Endothelial cell (in vitro differentiated cells): Measurements from ENCODE around the gene ANO4. TPM values are rescaled to one million over a fixed set of nuclear protein-coding genes. Genes with fewer than 3 reads are reported as not detected.
A peak's percentile ranks its signal among the peaks of the same experiment; 100 is the strongest.

Source experiments
- DNase-seq: peaks from one replicate; pipeline ENCODE4 v3.0.0; 2021; ENCODE audit warnings: low spot score
- H3K27ac Mint-ChIP-seq: one replicate; pipeline ENCODE4 v1.8.0; 2021; ENCODE audit warnings: mixed read lengths, inconsistent platforms; ENCODE audit not compliant: unreplicated experiment
- H3K27me3 Mint-ChIP-seq: one replicate; pipeline ENCODE4 v1.8.0; 2021; ENCODE audit warnings: mild to moderate bottlenecking, moderate library complexity, mixed read lengths, inconsistent platforms; ENCODE audit not compliant: unreplicated experiment
- H3K36me3 Mint-ChIP-seq: one replicate; pipeline ENCODE4 v1.8.0; 2021; ENCODE audit warnings: mild to moderate bottlenecking, low read depth, mixed read lengths, inconsistent platforms; ENCODE audit not compliant: unreplicated experiment
- H3K4me1 Mint-ChIP-seq: one replicate; pipeline ENCODE4 v1.8.0; 2021; ENCODE audit warnings: mild to moderate bottlenecking, mixed read lengths, inconsistent platforms; ENCODE audit not compliant: unreplicated experiment
- H3K4me3 Mint-ChIP-seq: one replicate; pipeline ENCODE4 v1.8.0; 2021; ENCODE audit warnings: mild to moderate bottlenecking, mixed read lengths, inconsistent platforms; ENCODE audit not compliant: unreplicated experiment
- H3K9me3 Mint-ChIP-seq: one replicate; pipeline ENCODE4 v1.8.0; 2021; ENCODE audit warnings: mixed read lengths, inconsistent platforms; ENCODE audit not compliant: unreplicated experiment
- total RNA-seq: library from RNA; stranded (reverse); fragmentation: NEBNext Ultra II Directional; extraction: Animal tissue kit (Norgen Biotek cat#: 25700); gene quantifications from one replicate; pipeline ENCODE4 v1.2.1, GENCODE V29; 2021; ENCODE audit not compliant: unreplicated experiment
- TF ChIP-seq, protein P1 (sequence below): fragments of 200-600 bp; sonication (generic); IDR thresholded peaks from one replicate; pipeline ENCODE4 v1.5.0; 2021; ENCODE audit warnings: antibody characterized with exemption; ENCODE audit not compliant: unreplicated experiment

Gene ANO4
- total RNA-seq, 1 donor from 2014 or later: 1.1 TPM

- no peaks in the 10 kb centered on the region for H3K36me3 Mint-ChIP-seq
- peaks cover 6% of the 10 kb centered on the region for H3K27me3 Mint-ChIP-seq
- DNase-seq: no peak
- no peak overlapping the region for H3K4me3 Mint-ChIP-seq
- H3K9me3 Mint-ChIP-seq: no peaks in the 10 kb centered on the region
- peaks cover 4% of the 10 kb centered on the region for H3K4me1 Mint-ChIP-seq
- no peak overlapping the region for H3K27ac Mint-ChIP-seq
- TF ChIP-seq, protein P1, sequence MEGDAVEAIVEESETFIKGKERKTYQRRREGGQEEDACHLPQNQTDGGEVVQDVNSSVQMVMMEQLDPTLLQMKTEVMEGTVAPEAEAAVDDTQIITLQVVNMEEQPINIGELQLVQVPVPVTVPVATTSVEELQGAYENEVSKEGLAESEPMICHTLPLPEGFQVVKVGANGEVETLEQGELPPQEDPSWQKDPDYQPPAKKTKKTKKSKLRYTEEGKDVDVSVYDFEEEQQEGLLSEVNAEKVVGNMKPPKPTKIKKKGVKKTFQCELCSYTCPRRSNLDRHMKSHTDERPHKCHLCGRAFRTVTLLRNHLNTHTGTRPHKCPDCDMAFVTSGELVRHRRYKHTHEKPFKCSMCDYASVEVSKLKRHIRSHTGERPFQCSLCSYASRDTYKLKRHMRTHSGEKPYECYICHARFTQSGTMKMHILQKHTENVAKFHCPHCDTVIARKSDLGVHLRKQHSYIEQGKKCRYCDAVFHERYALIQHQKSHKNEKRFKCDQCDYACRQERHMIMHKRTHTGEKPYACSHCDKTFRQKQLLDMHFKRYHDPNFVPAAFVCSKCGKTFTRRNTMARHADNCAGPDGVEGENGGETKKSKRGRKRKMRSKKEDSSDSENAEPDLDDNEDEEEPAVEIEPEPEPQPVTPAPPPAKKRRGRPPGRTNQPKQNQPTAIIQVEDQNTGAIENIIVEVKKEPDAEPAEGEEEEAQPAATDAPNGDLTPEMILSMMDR: no peak
Observed at GRCh38 chr12:101166866-101167265, 372.3 kb downstream of the ANO4 start.

DNA sequence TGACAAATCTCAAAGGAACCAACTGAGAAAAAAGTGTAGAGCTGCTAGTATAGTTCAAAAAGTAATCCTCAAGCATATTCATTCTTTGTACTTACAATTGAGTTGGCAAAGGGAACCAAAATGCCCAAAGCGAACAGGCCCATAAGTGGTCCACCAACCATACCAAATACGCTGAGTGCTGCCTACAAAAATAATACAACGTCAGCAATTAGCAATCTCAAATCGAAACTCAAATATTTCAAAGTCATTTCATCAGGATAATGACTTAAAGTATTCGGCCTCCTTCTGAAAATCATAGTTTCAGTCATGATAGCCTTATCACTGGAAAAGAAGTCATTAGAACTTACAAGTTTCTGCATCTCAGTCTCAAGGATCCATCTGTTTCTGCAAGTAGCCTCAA is 373.4 kb downstream of the ANO4 start:
- Mint-ChIP-seq H3K36me3 (no peaks in the 10 kb centered on the region), H3K9me3 (no peaks in the 10 kb centered on the region), H3K27ac (no peak overlapping the region), H3K4me3 (no peak overlapping the region), H3K27me3 (peaks cover 6% of the 10 kb centered on the region), H3K4me1 (peaks cover 4% of the 10 kb centered on the region)
- no peak for DNase-seq
- TF ChIP-seq, protein P1: no peak

DNA sequence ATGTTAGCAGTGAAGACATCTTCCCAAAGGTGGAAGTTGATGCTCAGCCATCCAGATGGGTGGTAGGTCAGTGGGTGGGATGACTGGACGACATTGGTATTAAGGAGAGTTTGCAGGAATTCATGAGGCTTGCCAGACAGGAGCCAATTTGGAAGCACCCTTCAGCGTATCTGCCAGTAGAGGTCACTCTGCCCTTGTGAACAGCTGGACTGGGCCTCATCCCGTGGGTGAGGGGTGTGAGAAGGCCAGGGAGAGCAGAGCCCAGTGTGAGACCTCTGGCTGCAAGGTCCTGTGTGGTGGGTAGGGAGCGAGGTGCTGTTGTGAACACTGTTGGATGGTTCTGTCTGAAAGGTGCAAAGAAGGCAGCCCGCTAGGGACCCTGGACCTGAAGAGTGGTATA is 377.7 kb downstream of the ANO4 start:
- Mint-ChIP-seq H3K9me3 (no peaks in the 10 kb centered on the region), H3K4me1 (no peaks in the 10 kb centered on the region), H3K27me3 (peaks cover 6% of the 10 kb centered on the region), H3K4me3 (no peak overlapping the region), H3K27ac (no peak overlapping the region), H3K36me3 (no peaks in the 10 kb centered on the region)
- DNase-seq: peak; percentile 46
- TF ChIP-seq, protein P1: no peak

DNA sequence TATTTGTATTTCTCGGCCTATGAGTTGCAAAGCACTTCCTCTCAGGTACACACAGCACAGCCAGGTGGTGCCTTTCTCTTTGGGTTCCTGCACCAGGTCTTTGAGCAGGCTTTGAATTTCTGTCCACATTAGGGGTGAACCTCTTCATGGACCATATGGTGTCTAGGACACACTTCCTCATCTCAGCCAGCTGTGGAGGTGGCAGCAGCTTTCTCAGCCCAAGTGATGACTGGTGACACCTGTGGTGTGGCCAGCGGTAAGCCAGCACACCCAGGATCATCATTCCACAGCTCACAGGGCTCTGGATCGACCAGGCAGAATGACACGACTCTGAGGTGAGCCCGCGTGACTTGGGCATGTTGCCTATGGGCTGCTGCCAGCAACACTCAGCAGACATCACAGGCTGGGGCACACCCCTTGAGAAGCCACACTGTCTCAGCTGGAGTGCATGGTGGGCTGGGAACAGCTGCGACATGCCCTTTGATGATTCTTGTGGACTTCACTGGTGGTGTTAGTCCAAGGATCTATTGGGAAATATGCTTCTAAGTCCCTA is 378.7 kb downstream of the ANO4 start:
- no peak for DNase-seq
- no peaks in the 10 kb centered on the region for H3K9me3 Mint-ChIP-seq
- no peak overlapping the region for H3K27ac Mint-ChIP-seq
- no peaks in the 10 kb centered on the region for H3K4me1 Mint-ChIP-seq
- peaks cover 6% of the 10 kb centered on the region for H3K27me3 Mint-ChIP-seq
- no peaks in the 10 kb centered on the region for H3K36me3 Mint-ChIP-seq
- no peak overlapping the region for H3K4me3 Mint-ChIP-seq
- TF ChIP-seq, protein P1: no peak

DNA sequence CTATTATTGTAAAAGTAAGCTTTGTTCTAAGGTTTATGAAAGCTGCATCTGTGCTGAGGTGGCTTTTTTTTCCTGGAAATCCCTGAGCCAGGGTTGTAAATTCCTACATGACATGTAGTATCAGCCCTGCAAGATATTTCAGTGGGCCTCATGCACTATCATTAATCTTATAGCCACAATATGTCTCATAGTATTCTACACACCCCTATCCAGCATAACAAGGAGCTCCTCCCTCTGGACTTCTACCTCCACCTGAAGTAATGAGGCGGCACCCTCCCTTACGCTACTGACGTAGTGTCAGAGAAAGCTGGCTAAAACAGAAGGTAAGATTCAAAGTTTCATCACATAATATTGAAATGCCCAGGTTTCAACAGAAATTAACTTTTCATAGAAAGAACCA is 380.0 kb downstream of the ANO4 start:
- TF ChIP-seq, protein P1: no peak
- no peak overlapping the region for H3K4me3 Mint-ChIP-seq
- no peaks in the 10 kb centered on the region for H3K36me3 Mint-ChIP-seq
- no peak overlapping the region for H3K27ac Mint-ChIP-seq
- DNase-seq: no peak
- no peaks in the 10 kb centered on the region for H3K4me1 Mint-ChIP-seq
- peaks cover 6% of the 10 kb centered on the region for H3K27me3 Mint-ChIP-seq
- H3K9me3 Mint-ChIP-seq: no peaks in the 10 kb centered on the region

Other genes starting within 250 kb of the ANO4 start
- 55.6 TPM for gene GAS2L3, start 221.1 kb upstream of the ANO4 start, total RNA-seq